ENCODE measurements around the gene BPIFB2.

Gene BPIFB2

DNA sequence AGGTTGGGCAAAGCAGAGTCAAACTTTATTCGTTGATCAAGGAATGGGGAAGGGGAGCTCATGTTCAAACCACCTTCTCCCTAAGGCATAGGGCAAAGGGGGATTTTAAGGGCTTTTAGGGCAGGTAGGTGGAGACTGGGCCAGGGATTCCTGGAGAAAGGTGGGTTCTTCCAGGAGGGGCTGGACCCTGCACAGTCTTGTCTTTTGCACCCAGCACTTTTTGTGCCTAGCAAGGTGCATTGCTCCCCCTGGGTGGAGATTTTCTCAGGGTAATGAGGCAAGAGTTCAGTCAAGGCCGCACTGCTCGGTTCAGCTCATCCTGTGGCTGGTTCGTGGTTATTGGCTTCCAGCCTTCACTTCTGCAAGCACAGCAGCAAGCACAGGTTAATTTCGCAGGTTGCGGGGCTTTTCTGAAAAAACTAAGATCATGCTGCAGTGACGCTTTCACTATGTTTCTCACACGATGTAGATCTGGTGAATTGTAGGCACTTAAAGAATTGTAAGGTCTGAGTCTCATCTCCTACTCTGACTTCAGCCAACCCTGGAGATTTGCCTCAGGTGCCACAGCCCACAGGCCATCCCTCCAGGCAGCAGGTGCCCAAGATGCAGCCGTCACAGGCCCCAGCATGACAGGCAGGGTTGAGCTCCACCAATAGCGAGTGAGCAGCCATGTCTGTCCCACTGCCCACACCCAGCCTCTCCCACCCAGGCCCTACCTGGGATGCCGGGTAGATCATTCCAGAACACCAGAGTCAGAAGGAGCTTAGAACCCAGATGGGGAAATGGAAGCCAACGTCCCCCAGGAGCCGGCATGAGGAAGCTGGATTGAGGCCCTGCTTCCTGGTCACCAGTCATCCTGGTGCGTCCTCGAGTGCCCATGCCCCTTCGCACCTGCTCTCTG is 40.4 kb upstream of the BPIFB2 start:
- H3K4me3 ChIP-seq (replicated peaks; ENCODE audit: low read depth, low read length), result no peak overlapping the region
- TF ChIP-seq, protein P1, sequence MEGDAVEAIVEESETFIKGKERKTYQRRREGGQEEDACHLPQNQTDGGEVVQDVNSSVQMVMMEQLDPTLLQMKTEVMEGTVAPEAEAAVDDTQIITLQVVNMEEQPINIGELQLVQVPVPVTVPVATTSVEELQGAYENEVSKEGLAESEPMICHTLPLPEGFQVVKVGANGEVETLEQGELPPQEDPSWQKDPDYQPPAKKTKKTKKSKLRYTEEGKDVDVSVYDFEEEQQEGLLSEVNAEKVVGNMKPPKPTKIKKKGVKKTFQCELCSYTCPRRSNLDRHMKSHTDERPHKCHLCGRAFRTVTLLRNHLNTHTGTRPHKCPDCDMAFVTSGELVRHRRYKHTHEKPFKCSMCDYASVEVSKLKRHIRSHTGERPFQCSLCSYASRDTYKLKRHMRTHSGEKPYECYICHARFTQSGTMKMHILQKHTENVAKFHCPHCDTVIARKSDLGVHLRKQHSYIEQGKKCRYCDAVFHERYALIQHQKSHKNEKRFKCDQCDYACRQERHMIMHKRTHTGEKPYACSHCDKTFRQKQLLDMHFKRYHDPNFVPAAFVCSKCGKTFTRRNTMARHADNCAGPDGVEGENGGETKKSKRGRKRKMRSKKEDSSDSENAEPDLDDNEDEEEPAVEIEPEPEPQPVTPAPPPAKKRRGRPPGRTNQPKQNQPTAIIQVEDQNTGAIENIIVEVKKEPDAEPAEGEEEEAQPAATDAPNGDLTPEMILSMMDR (IDR thresholded peaks at IDR 0.05; ENCODE audit: low read length, missing control alignments), result no peak
- no peak for DNase-seq (ENCODE audit: low read depth)

DNA sequence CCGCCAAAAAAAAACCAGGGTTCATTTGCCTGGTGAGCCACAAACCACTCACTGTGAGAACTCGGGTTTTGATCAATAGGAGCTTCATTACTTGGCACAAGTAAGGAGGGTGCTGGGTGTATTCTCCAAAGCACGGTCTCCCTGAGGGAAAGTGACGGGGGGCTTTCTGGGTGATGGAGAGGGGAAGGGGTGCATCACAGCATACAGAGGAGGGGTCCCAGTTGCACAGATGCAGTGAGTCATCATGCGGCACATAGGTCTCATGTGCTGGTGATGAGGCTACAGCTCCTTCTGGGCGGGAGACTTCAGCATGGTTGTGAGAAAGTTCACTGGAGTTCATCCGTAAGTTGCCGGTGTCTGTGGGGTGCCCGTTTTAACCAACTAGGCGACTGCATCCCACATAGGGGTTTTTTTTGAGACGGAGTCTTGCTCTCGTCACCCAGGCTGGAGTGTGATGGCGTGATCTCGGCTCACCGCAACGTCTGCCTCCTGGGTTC is 39.5 kb upstream of the BPIFB2 start:
- TF ChIP-seq, protein P1 (IDR thresholded peaks at IDR 0.05; ENCODE audit: low read length, missing control alignments), result no peak
- H3K4me3 ChIP-seq (replicated peaks; ENCODE audit: low read depth, low read length), result no peak overlapping the region
- no peak for DNase-seq (ENCODE audit: low read depth)

DNA sequence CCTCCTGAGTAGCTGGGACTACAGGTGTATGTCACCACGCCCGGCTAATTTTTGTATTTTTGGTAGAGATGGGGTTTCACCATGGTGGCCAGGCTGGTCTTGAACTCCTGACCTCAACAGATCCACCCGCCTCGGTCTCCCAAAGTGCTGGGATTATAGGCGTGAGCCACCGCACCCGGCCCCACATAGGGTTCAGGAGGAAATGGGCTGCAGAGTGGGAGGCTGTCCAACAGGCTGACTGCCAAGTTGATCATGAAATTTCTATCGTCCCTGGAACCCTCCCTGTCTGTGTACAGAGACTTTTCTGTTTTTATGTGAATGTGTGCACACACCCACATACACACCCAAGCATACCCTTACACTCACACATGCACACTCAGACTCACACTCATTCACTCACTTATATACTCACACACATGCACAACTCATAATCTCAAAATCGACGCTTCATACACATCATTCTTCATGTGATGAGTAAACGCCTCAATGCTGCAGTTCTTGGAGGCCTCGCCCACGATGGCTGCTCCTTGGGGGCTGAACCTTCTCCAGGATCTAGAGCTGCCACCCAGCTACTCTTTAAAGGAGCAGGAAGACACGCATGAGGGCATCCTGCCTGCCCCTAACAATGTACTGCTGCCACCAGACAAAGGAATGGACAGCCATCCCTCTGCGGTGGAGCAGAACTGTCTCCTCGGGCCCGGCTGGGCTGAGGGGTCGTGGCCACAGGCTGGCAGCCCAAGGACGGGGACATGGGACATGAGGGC is 38.8 kb upstream of the BPIFB2 start:
- TF ChIP-seq, protein P1 (IDR thresholded peaks at IDR 0.05; ENCODE audit: low read length, missing control alignments), result no peak
- no peak for DNase-seq (ENCODE audit: low read depth)
- no peak overlapping the region for H3K4me3 ChIP-seq (replicated peaks; ENCODE audit: low read depth, low read length)

DNA sequence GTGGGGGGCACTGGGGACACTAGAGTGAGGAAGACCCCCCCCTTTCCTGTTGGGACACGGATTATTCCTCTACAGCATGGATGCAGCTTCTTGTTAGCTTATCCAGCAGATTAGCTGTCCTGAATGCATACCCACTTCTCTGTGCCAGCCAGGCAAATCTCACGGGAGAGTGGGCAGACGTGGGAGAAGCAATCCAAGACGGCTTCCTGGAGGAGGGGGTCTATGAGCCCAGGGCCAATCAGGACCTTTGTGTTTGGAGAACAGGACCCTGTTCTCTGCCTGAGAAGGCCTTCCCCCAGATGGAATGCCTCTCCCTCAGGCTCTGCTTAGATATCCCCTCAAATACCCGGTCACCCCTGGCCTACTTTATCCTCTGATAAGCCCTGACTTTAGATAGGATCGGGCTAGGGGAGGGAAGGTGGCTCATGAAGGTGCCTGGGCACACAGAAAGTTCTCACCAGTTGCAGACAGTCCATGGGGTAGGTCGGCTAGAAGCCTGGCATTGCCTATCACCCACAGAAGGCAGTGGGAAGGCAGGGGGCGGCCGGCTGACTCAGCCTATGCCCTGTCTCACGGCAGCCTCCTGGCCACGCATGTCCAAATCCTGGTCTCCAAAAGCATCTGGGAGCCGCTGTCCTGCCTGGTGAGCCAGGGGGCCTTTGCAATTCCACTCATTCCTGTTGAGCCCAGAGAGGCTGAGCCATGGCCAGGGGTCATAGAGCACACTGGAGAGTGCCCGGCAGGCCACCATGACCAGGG is 38.0 kb upstream of the BPIFB2 start:
- TF ChIP-seq, protein P1 (IDR thresholded peaks at IDR 0.05; ENCODE audit: low read length, missing control alignments), result no peak
- DNase-seq (ENCODE audit: low read depth), result no peak
- no peak overlapping the region for H3K4me3 ChIP-seq (replicated peaks; ENCODE audit: low read depth, low read length)

DNA sequence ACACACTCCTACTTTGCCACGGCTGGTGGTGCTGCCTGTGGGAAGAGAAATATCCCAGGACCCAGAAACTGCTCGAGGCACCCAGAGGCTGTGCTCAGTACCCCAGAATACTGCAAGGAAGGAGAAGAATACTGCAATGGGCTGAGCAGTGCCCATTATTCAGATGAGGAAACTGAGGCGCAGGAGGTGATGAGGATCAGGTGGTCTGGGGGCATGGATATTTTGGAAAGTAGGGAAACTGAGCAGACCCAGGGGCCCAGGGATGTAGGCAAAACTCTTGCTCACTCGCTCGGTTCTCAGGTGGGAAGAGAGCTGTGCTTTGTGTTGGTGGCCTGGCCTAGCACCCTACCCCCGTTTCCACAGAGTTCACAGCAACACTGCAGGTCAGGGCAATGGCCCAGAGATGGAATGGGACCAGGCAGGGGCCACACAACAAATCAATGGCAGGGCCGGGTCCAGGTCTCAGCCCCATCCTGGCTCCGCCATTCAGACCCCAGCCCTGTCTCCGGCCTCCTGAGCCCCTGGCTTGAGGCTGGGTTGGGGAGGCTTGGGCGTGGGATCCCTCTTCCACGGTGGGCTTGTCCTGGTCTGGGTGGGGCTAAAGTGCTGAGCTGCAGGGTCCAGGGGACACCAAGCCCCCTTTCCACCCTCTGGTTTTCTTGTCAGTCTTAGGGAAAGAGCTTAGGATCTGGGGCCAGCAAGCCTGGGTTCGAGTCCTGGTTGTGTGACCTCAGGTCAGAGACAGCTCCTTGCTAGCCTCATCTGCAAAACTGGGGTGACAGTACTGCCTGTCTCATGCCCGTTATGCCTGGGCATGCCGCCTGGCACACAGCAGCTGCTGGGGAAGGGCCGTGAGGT is 37.2 kb upstream of the BPIFB2 start:
- DNase-seq (ENCODE audit: low read depth), result no peak
- TF ChIP-seq, protein P1 (IDR thresholded peaks at IDR 0.05; ENCODE audit: low read length, missing control alignments), result no peak
- H3K4me3 ChIP-seq (replicated peaks; ENCODE audit: low read depth, low read length), result no peak overlapping the region

DNA sequence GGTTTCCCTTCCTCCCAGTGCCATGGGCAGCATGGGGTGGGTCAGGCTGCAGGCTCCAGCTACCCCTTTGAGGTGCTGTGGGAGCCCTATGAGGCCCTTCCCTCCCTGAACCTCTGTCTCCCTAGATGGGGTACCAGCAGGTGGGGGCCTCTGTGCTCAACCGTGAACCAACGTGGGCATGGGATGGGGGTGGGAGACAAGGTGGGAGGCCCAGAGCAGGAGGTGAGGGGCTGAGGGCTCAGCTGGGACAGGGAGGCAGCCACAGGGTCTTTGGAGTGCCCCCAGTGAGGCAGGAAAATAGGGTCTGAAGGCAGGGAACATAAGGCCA is 36.6 kb upstream of the BPIFB2 start:
- no peak for DNase-seq (ENCODE audit: low read depth)
- H3K4me3 ChIP-seq (replicated peaks; ENCODE audit: low read depth, low read length), result no peak overlapping the region
- TF ChIP-seq, protein P1 (IDR thresholded peaks at IDR 0.05; ENCODE audit: low read length, missing control alignments), result no peak

All from fibroblast of pulmonary artery (primary cell).